Measurements from ENCODE around the gene SLC25A3.
A peak's percentile ranks its signal among the peaks of the same experiment; 100 is the strongest.
"Not testable (repeated sequence)": the region's sequence is repeated elsewhere in the genome, so short reads cannot be mapped to it uniquely, and the experiment has no call there.

SLC25A3 gene

GRCh38 chr12:98594050-98594835 lies 757 bp downstream of the SLC25A3 start:
- H3K27ac ChIP-seq: peak overlapping the region; percentile 83
- no peak for DNase-seq (ENCODE audit: low read depth, low spot score)

- H3K27ac ChIP-seq: peak overlapping the region; percentile 83
- DNase-seq (ENCODE audit: low read depth, low spot score): no peak
Observed at GRCh38 chr12:98595243-98595988, 1.9 kb downstream of the SLC25A3 start.

- not testable (repeated sequence) for DNase-seq (ENCODE audit: low read depth, low spot score); H3K27ac ChIP-seq
Observed at GRCh38 chr12:98597313-98597712, 3.8 kb downstream of the SLC25A3 start.

- DNase-seq (ENCODE audit: low read depth, low spot score): no peak
- H3K27ac ChIP-seq: no peak overlapping the region
Observed at GRCh38 chr12:98601924-98602323, 8.4 kb downstream of the SLC25A3 start.

- DNase-seq (ENCODE audit: low read depth, low spot score): no peak
- H3K27ac ChIP-seq: no peak overlapping the region
Observed at GRCh38 chr12:98606359-98606988, 13.0 kb downstream of the SLC25A3 start.

GRCh38 chr12:98610596-98610995 lies 17.1 kb downstream of the SLC25A3 start:
- no peak overlapping the region for H3K27ac ChIP-seq
- no peak for DNase-seq (ENCODE audit: low read depth, low spot score)

GRCh38 chr12:98612696-98613334 lies 19.3 kb downstream of the SLC25A3 start:
- H3K27ac ChIP-seq: no peak overlapping the region
- no peak for DNase-seq (ENCODE audit: low read depth, low spot score)

GRCh38 chr12:98618952-98619351 lies 25.5 kb downstream of the SLC25A3 start:
- no peak overlapping the region for H3K27ac ChIP-seq
- DNase-seq (ENCODE audit: low read depth, low spot score): no peak

GRCh38 chr12:98635657-98636323 lies 42.3 kb downstream of the SLC25A3 start:
- peak; percentile 43 for DNase-seq (ENCODE audit: low read depth, low spot score)
- peak overlapping the region; percentile 56 for H3K27ac ChIP-seq

GRCh38 chr12:98637068-98637467 lies 43.6 kb downstream of the SLC25A3 start:
- DNase-seq (ENCODE audit: low read depth, low spot score): no peak
- peak overlapping the region; percentile 56 for H3K27ac ChIP-seq

- DNase-seq (ENCODE audit: low read depth, low spot score): no peak
- H3K27ac ChIP-seq: no peak overlapping the region
Observed at GRCh38 chr12:98638009-98638408, 44.5 kb downstream of the SLC25A3 start.

GRCh38 chr12:98639491-98639890 lies 46.0 kb downstream of the SLC25A3 start:
- no peak for DNase-seq (ENCODE audit: low read depth, low spot score)
- H3K27ac ChIP-seq: no peak overlapping the region

GRCh38 chr12:98642801-98643200 lies 49.3 kb downstream of the SLC25A3 start:
- H3K27ac ChIP-seq: not testable (repeated sequence)

GRCh38 chr12:98644433-98644711 lies 50.9 kb downstream of the SLC25A3 start:
- DNase-seq (ENCODE audit: low read depth, low spot score): no peak
- peak overlapping the region; percentile 76 for H3K27ac ChIP-seq

More at GRCh38 chr12:98642801-98643200, 49.3 kb downstream of the SLC25A3 start:
- not testable (repeated sequence) for DNase-seq (ENCODE audit: low read depth, low spot score)

- peak; percentile 80 for DNase-seq (ENCODE audit: low read depth, low spot score)
- H3K27ac ChIP-seq: peak within 1 kb of the TSS; percentile 76
Observed at GRCh38 chr12:98644712-98645571, 51.5 kb downstream of the SLC25A3 start, which contains the start of the genes APAF1 and IKBIP. Gene APAF1 (plus strand): TSS chr12:98645290. CDS start chr12:98648360, 3,070 bp downstream. Gene IKBIP (minus strand): TSS chr12:98644788. CDS start chr12:98644701, 87 bp downstream.

GRCh38 chr12:98645572-98646067 lies 52.1 kb downstream of the SLC25A3 start:
- H3K27ac ChIP-seq: peak overlapping the region; percentile 76
- no peak for DNase-seq (ENCODE audit: low read depth, low spot score)

GRCh38 chr12:98646294-98647090 lies 53.0 kb downstream of the SLC25A3 start:
- no peak for DNase-seq (ENCODE audit: low read depth, low spot score)
- peak overlapping the region; percentile 76 for H3K27ac ChIP-seq

GRCh38 chr12:98651328-98651727 lies 57.8 kb downstream of the SLC25A3 start:
- no peak for DNase-seq (ENCODE audit: low read depth, low spot score)
- no peak overlapping the region for H3K27ac ChIP-seq
